Activated T-cell treated with anti-CD3 and anti-CD28 coated beads, Interleukin-2, amount 50 U/mL, for 1 hour (primary cell): ENCODE data around the gene TUBB3.
A peak's percentile ranks its signal among the peaks of the same experiment; 100 is the strongest.
"Not testable (repeated sequence)": the region's sequence is repeated elsewhere in the genome, so short reads cannot be mapped to it uniquely, and the experiment has no call there.

Experiments used
- DNase-seq: peaks from one replicate; pipeline ENCODE4 v3.0.0-alpha.2; 2020

Gene TUBB3

GRCh38 chr16:89903908-89904515 is 19.1 kb upstream of the TUBB3 start:
- no peak for DNase-seq

GRCh38 chr16:89904606-89905510 is 18.3 kb upstream of the TUBB3 start:
- DNase-seq = no peak

DNA sequence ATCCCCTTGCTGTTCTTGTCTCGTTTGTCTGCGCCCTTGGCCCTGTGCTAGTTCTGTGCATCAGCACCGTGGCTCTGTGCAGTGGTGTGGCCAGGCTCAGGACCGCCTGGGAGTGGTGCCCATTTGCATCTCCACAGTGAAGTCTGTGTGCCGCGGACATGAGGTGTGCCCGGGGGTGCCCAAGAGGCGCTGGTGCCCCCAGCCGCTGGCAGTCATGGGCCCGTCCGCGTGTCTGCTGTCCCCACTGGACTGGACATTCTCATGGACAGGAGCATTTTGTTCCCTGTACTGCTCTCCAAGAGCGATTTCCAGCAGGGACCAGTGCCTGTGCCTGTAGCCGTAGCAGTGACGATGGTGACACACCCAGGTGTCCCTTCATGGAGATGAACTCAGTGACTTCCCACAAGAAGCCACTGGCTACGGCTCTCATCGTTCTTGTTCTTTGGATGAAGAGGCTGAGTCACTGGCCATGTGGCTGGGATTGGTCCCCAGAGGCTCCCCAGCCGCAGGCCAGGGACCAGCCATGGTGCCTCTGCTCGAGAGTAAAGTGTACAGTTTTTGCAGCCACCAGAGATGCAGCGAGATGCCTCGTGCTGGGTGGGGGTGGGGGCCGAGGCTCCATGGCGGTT is 17.5 kb upstream of the TUBB3 start:
- no peak for DNase-seq

DNA sequence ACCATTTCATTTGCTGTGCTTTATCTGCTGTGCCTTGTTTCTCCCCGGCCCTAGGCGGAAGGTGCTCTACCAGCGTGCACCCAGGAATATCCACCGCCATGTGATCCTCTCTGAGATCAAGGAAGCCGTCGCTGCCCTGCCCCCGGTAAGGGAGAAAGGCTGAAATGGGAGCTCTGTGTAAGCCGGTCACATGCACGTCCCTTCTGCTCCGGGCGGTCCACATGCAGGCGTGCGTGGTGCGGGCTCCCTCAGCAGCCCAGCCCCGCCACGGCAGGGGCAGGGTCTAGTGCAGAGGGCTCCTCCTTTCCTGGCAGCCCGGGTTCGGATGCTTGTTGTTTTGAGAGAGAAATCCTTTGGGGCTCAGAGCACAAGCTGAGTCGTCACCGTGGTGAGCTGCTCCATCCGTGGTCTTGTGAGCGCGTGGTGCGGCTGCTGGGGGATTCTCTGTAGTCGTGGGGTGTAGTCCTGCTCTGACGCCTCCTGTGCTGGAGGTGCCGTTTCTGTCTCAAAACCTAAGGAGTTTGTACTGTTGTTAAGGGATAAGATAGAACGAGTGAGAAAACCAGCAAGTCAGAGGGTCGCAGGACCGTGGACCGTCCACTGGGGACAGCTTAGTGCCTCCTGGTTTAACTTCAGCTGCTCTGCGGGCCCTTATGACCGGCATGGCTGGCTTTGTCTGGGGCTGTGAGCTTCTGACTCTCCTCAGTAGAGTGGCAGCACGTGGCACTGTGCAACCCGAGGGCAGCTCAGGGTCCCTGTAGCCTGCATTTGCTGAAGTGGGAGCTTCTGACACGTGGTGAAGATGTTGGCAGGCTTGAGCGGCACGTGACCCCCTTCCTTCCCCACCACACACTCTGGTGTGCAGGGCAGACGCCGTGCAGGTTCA is 16.8 kb upstream of the TUBB3 start:
- no peak for DNase-seq

DNA sequence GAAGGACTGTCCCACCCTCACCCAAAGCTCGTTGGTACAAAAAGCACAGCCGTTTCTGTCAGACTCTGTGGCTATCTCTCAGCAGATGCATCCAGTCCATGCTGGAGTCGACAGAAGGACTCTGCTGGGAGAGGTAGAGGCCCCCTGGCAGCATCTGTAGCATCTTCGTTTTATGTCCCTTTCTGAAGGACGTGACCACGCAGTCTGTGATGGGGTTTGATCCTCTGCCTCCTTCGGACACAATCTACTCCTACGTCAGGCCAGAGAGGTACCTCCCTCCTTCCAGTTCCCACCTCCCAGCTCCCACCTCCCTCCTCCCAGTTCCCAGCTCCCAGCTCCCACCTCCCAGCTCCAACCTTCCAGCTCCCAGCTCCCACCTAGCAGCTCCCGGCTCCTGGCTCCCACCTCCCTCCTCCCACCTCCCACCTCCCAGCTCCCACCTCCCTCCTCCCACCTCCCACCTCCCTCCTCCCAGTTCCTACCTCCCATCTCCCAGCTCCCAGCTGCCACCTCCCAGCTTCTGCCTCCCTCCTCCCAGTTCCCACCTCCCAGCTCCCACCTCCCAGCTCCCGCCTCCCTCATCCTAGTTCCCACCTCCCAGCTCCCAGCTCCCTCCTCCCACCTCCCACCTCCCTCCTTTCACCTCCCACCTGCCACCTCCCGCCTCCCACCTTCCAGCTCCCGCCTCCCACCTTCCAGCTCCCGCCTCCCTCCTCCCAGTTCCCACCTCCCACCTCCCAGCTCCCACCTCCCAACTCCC is 15.9 kb upstream of the TUBB3 start:
- no peak for DNase-seq

GRCh38 chr16:89908236-89908635 is 14.9 kb upstream of the TUBB3 start:
- DNase-seq = no peak

- peak; percentile 76 for DNase-seq
Observed at GRCh38 chr16:89909777-89910716, 13.1 kb upstream of the TUBB3 start.

GRCh38 chr16:89910717-89911354 is 12.3 kb upstream of the TUBB3 start:
- DNase-seq = no peak

- no peak for DNase-seq
Observed at GRCh38 chr16:89911375-89911774, 11.8 kb upstream of the TUBB3 start.

DNA sequence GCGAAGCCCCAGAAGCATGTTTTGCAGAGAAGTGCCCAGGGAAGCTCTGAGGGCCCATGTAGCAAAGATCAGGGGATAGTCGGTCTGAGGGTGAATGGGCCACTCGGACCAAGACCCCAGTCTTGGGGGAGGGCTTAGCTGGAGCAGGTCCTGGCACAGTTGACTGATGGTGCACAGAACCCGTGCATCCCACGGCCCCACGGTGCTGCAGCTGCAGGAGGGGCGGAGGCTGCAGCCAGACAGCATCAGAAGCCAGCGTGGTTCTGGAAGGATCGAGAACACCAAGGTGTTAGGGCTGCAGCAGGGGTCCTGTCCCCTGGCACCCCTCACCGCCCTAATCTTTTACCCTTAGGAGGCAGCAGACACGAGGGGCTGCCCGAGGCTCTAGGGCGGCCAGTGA is 11.0 kb upstream of the TUBB3 start:
- no peak for DNase-seq

- no peak for DNase-seq
Observed at GRCh38 chr16:89912627-89913026, 10.5 kb upstream of the TUBB3 start.

DNA sequence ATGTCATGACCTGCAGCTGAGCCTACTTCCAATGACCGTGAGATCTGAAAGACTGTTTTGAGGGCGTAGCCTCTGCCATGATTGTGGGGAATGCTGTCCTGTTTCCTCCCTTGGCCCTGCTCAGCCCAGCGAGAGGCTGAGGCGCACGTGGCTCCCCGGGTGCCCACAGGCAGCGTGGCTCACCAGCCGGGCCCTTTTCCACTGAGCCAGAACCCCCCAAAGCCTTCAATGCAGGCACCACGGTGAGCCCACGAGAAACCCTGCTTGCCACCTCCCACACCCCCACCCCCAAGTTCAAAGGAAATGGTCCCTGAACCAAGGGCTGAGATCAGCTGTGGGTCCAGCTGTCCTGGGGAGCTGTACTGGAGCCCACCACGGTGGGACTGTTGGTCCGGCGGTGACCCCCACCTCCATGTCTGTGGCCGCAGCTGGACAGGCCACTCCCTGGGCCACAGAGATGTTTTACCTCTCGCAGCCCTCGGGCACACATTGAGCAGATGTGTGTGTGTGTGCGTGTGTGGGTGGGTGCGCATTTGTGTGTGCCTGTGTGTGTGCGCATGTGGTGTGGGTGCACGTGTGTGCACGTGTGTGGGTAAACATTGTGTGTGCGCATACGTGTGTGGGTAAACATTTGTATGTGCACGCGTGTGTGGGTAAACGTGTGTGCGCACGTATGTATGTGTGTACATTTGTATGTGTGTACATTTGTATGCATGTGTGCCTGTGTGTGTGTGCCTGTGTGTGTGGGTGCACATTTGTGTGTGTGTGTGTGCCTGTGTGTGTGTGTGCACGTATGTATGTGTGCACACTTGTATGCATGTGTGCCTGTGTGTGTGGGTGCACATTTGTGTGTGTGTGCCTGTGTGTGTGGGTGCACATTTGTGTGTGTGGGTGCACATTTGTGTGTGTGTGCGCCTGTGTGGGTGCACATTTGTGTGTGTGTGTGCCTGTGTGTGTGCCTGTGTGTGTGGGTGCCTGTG is 9.4 kb upstream of the TUBB3 start:
- no peak for DNase-seq

GRCh38 chr16:89914642-89915285 is 8.4 kb upstream of the TUBB3 start:
- DNase-seq = not testable (repeated sequence)

GRCh38 chr16:89915303-89916232 is 7.6 kb upstream of the TUBB3 start:
- no peak for DNase-seq

GRCh38 chr16:89917773-89918452 is 5.2 kb upstream of the TUBB3 start:
- peak; percentile 77 for DNase-seq

DNA sequence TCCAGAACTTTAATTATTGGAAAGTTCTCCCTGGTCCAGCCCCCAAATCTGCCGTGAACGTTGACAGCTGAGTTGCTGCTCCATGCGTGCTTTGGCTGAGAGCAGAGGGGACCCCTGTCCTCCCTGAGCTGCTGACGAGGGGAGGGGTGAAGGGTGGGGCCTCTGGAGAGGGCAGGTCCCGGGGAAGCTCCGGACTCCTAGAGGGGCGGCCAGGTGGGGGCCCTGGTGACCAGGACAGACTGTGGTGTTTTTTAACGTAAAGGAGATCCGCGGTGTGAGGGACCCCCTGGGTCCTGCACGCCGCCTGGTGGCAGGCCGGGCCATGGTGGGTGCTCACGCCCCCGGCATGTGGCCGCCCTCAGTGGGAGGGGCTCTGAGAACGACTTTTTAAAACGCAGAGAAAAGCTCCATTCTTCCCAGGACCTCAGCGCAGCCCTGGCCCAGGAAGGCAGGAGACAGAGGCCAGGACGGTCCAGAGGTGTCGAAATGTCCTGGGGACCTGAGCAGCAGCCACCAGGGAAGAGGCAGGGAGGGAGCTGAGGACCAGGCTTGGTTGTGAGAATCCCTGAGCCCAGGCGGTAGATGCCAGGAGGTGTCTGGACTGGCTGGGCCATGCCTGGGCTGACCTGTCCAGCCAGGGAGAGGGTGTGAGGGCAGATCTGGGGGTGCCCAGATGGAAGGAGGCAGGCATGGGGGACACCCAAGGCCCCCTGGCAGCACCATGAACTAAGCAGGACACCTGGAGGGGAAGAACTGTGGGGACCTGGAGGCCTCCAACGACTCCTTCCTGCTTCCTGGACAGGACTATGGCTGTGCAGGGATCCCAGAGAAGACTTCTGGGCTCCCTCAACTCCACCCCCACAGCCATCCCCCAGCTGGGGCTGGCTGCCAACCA is 4.4 kb upstream of the TUBB3 start, which contains the start of gene MC1R:
Gene MC1R, plus strand, starts transcription at position 410 of the 895 bp plus-strand sequence. Its CDS starts 397 bp downstream, at position 807.
- peak; percentile 57 for DNase-seq
